DOHH2 (cell line): ENCODE data around the gene ANKRD36C.
"Not testable (repeated sequence)": the region's sequence is repeated elsewhere in the genome, so short reads cannot be mapped to it uniquely, and the experiment has no call there.

Experiments used
- CTCF ChIP-seq: fragments of 200-600 bp; sonication (generic); IDR thresholded peaks from one replicate; pipeline ENCODE4 v1.5.1; 2014; ENCODE audit warnings: antibody characterized with exemption, mild to moderate bottlenecking, low read depth, low read length; ENCODE audit not compliant: poor library complexity, severe bottlenecking
- EZH2phosphoT487 ChIP-seq: fragments of 200-600 bp; sonication (generic); IDR thresholded peaks from 2 replicates; pipeline ENCODE4 v1.6.1; 2017; ENCODE audit warnings: borderline replicate concordance, mild to moderate bottlenecking, antibody characterized with exemption, low read length, moderate library complexity, mixed read lengths

- not testable (repeated sequence) for TF ChIP-seq CTCF, EZH2phosphoT487
These were observed 74.6 kb downstream of the ANKRD36C start for GRCh38 chr2:95917007-95917406.
